Esophagus muscularis mucosa (tissue), 4 donors: Measurements from ENCODE around the gene CACNA2D3. TPM values are rescaled to one million over a fixed set of nuclear protein-coding genes. Genes with fewer than 3 reads are reported as not detected.

Experiments
- DNase-seq: peaks from one replicate; pipeline ENCODE4 v3.0.0-alpha.2; 2017; ENCODE audit errors: extremely low spot score
- H3K27ac ChIP-seq, 4 donors: fragments of 200-600 bp; sonication (generic); replicated peaks in 1 of 4; 1 replicate in 3 of 4; 2 replicates in 1 of 4; pipeline ENCODE4 v1.5.1; 2016 to 2019; ENCODE audit warnings: mild to moderate bottlenecking in 1 of 4
- H3K27me3 ChIP-seq, 4 donors: fragments of 200-600 bp; sonication (generic); one replicate each; pipeline versions ENCODE4 v1.5.1 to v1.6.0; 2016 to 2019
- H3K36me3 ChIP-seq, 4 donors: fragments of 200-600 bp; sonication (generic); one replicate each; pipeline ENCODE4 v1.5.1; 2016 to 2019
- H3K4me1 ChIP-seq, 4 donors: fragments of 200-600 bp; sonication (generic); one replicate each; pipeline ENCODE4 v1.5.1; 2016 to 2019
- H3K4me3 ChIP-seq, 4 donors: fragments of 200-600 bp; sonication (generic); 1 replicate in 2 of 4; 2 replicates in 2 of 4; pipeline ENCODE4 v1.5.1; 2016 to 2019; ENCODE audit warnings: mild to moderate bottlenecking in 4 of 4, moderate library complexity in 1 of 4
- H3K9me3 ChIP-seq, 4 donors: fragments of 200-600 bp; sonication (generic); 1 replicate in 3 of 4; 2 replicates in 1 of 4; pipeline ENCODE4 v1.5.1; 2016 to 2019
- CTCF ChIP-seq, 3 experiments: fragments of 200-600 bp in 2 of 3; fragments of 450-650 bp in 1 of 3; sonication (generic) in 2 of 3; IDR thresholded peaks; one replicate each; pipeline ENCODE4 v1.5.1; 2017 to 2019; ENCODE audit warnings: antibody characterized with exemption in 3 of 3, mild to moderate bottlenecking in 2 of 3, moderate library complexity in 1 of 3
- EP300 ChIP-seq: sonication (generic); formaldehyde crosslinking; IDR thresholded peaks from one replicate; pipeline ENCODE4 v1.6.1; 2017; ENCODE audit warnings: antibody characterized with exemption
- POLR2A ChIP-seq: fragments of 450-650 bp; IDR thresholded peaks from one replicate; pipeline ENCODE4 v1.6.1; 2017; ENCODE audit warnings: antibody characterized with exemption, moderate library complexity, mild to moderate bottlenecking, low read depth
- POLR2AphosphoS5 ChIP-seq, 2 donors: sonication (generic); formaldehyde crosslinking; IDR thresholded peaks; one replicate each; pipeline ENCODE4 v1.6.1; 2017; ENCODE audit warnings: antibody characterized with exemption in 2 of 2
- WGBS: methylation state at CpG from one replicate; pipeline ENCODE4 v1.1.5; 2018; 5-methylcytosine and 5-hydroxymethylcytosine counted together
- intact Hi-C: fragments of 100-400 bp; cut with DNase I; formaldehyde crosslinking; loops from one replicate; pipeline ENCODE4 v1.15.1; 2023
- total RNA-seq, 4 donors: library from RNA; depleted of rRNA; stranded (reverse); fragments of >200 nt; gene quantifications; one replicate each; pipeline versions ENCODE4 v1.1.0 to v1.2.1, GENCODE V29; 2016

CACNA2D3 gene
- total RNA-seq, 4 donors from 2014 or later = 2.5 to 6.3 (median 3.9) TPM

- Histone ChIP-seq H3K9me3 (no peaks in the 10 kb centered on the region), H3K27ac (no peak overlapping the region), H3K36me3 (no peaks in the 10 kb centered on the region), H3K27me3 (no peaks in the 10 kb centered on the region), H3K4me1 (no peaks in the 10 kb centered on the region), H3K4me3 (no peak overlapping the region)
- DNase-seq = no peak
- WGBS = 73% methylated on average over 6 of the region's 6 CpGs
- no peak for TF ChIP-seq POLR2A
- no peak for TF ChIP-seq POLR2AphosphoS5 (IDR thresholded peaks at IDR 0.05)
- TF ChIP-seq CTCF (IDR thresholded peaks at IDR 0.05) = no peak
- no peak for TF ChIP-seq EP300
- intact Hi-C loops = no loop called here
Measured at GRCh38 chr3:54631516-54632325, 509.4 kb downstream of the CACNA2D3 start.

GRCh38 chr3:54632326-54632665, 509.9 kb downstream of the CACNA2D3 start:
- Histone ChIP-seq H3K4me1 (no peaks in the 10 kb centered on the region), H3K9me3 (no peaks in the 10 kb centered on the region), H3K36me3 (no peaks in the 10 kb centered on the region), H3K27ac (no peak overlapping the region), H3K4me3 (no peak overlapping the region), H3K27me3 (no peaks in the 10 kb centered on the region)
- intact Hi-C loops = no loop called here
- 86% methylated on average over 1 of the region's 1 CpG for WGBS
- no peak for TF ChIP-seq CTCF (IDR thresholded peaks at IDR 0.05)
- no peak for TF ChIP-seq POLR2AphosphoS5 (IDR thresholded peaks at IDR 0.05)
- no peak for TF ChIP-seq EP300
- TF ChIP-seq POLR2A = no peak
- DNase-seq = no peak

GRCh38 chr3:54632834-54633233, 510.5 kb downstream of the CACNA2D3 start:
- Histone ChIP-seq H3K36me3 (no peaks in the 10 kb centered on the region), H3K9me3 (no peaks in the 10 kb centered on the region), H3K27ac (no peak overlapping the region), H3K4me3 (no peak overlapping the region), H3K4me1 (no peaks in the 10 kb centered on the region), H3K27me3 (no peaks in the 10 kb centered on the region)
- intact Hi-C loops = no loop called here
- WGBS = 98% methylated on average over 6 of the region's 6 CpGs
- no peak for TF ChIP-seq EP300
- no peak for TF ChIP-seq POLR2AphosphoS5 (IDR thresholded peaks at IDR 0.05)
- no peak for TF ChIP-seq POLR2A
- no peak for TF ChIP-seq CTCF (IDR thresholded peaks at IDR 0.05)
- no peak for DNase-seq

- TF ChIP-seq POLR2AphosphoS5 (IDR thresholded peaks at IDR 0.05) = no peak
- TF ChIP-seq EP300 = no peak
- no peak for TF ChIP-seq CTCF (IDR thresholded peaks at IDR 0.05)
- no peak for TF ChIP-seq POLR2A
- intact Hi-C loops = no loop called here
- Histone ChIP-seq H3K4me3 (no peak overlapping the region), H3K36me3 (no peaks in the 10 kb centered on the region), H3K27me3 (no peaks in the 10 kb centered on the region), H3K9me3 (no peaks in the 10 kb centered on the region), H3K27ac (no peak overlapping the region), H3K4me1 (no peaks in the 10 kb centered on the region)
- no peak for DNase-seq
- WGBS = 83% methylated on average over 10 of the region's 10 CpGs
Measured at GRCh38 chr3:54633444-54634121, 511.2 kb downstream of the CACNA2D3 start.
